HG03565 (cell line): Measurements from ENCODE around the gene C14orf39.

Source experiments
- ATAC-seq: cut with Tn5 transposase; IDR thresholded peaks from one replicate; pipeline ENCODE4 v1.9.1; 2021; ENCODE audit warnings: mild to moderate bottlenecking, moderate library complexity; ENCODE audit not compliant: unreplicated experiment

C14orf39 gene

GRCh38 chr14:60485598-60486251, at the start of gene C14orf39:
TSS of gene C14orf39 (minus strand) at chr14:60486063. CDS start at chr14:60485078, 985 bp downstream.
- ATAC-seq: no peak

GRCh38 chr14:60532442-60532841, 46.6 kb upstream of the C14orf39 start:
- ATAC-seq: no peak

GRCh38 chr14:60515511-60516289, 29.8 kb upstream of the C14orf39 start:
- ATAC-seq: no peak

GRCh38 chr14:60514741-60515491, 29.1 kb upstream of the C14orf39 start:
- no peak for ATAC-seq

DNA sequence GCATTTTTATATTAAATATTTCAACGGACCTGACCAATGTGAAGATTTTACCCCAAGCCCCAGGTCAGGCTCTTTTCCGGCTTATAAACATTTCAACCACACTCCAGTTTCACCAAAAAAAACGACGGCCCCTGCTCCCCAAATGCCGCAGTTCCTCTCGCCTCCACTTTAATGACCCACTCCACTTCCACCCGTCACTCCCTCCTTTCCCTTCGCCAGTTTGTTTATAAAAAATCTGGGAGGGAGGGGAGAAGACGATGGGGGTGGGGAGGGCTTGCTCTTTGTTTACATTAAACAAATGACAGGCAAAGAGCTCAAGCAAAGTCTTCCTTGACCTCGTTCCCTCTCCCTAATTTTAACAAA, 28.5 kb upstream of the C14orf39 start:
- ATAC-seq: no peak

GRCh38 chr14:60512973-60513571, 27.2 kb upstream of the C14orf39 start:
- no peak for ATAC-seq

DNA sequence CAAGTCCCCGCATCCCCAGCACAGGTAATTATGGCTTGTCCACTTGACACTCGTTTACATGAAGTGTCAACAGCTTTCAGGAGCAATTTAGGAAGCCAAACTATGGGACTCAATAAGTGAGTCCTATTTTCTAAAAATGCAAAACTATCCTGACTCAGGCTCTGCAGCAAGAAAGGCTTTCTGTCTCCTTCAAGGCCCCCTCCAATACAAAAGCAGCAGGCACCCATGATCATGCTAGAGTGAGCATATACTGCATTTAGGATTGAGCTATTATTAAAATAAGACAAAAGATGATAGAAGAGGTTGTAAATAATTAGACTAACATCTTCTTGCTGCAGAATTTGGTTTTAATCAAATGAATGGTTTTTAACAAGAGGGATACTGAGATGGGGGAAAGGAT, 26.3 kb upstream of the C14orf39 start:
- ATAC-seq: no peak

DNA sequence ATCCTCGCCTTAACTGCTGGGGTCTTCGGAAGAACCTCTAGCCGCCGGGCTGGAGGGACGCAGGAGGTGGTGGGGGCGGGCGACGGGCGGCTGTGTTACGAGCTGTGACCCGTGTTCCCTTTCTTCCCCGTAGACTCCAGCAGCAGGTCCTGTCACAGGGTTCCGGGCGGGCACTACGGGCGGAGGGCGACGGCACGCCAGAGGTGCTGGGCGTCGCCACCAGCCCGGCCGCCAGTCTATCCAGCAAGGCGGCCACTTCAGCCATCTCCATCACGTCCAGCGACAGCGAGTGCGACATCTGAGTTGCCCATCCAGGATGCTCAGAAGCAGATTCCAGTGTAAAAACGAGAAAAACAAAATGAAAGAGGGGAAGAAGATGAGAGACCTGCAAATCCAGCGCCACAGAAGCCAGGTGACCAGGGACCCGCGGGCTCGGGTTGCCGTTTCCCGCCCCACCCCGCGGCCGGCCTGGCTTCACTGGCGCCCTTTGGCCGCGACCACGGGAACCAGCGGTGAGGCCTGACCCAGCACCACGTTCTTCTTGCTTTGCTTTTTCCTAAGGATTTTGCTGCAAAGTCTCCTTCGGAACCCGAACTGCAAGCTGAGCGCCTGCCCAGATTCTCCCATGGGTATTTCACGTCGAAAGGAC, 25.2 kb upstream of the C14orf39 start:
- ATAC-seq: no peak

DNA sequence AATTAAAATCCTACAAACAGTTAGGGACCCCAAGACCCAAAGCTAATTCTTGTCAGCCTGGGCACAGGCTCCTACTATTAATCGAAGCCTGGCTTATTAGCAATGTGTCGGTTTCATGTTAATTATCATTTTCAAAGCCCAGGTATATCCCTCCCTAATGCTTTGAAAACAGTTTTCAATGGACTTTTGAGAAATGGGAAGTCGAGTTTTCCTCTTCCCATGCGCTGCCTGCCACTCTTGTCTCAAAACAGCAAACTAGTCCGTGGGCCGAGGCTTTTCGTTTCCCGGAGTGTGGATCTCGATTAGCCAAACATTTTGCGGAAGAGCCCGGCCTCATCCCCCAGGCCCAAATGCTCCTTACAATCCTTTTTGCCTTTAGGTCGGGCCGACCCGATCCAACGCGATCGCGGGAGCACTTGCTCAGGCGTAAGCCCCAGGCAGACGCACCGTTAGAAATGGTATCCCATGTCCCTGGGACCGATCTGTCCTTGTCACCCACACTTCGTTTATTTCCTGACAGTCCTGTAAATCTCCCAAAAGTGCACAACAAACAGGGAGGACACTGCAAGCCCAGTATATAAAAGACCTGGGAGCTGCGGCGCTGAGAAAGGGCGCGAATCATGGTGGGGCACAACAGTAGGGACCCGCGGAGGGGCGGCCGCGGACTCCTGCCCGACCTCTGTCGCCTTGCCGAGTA, 24.5 kb upstream of the C14orf39 start:
- no peak for ATAC-seq

DNA sequence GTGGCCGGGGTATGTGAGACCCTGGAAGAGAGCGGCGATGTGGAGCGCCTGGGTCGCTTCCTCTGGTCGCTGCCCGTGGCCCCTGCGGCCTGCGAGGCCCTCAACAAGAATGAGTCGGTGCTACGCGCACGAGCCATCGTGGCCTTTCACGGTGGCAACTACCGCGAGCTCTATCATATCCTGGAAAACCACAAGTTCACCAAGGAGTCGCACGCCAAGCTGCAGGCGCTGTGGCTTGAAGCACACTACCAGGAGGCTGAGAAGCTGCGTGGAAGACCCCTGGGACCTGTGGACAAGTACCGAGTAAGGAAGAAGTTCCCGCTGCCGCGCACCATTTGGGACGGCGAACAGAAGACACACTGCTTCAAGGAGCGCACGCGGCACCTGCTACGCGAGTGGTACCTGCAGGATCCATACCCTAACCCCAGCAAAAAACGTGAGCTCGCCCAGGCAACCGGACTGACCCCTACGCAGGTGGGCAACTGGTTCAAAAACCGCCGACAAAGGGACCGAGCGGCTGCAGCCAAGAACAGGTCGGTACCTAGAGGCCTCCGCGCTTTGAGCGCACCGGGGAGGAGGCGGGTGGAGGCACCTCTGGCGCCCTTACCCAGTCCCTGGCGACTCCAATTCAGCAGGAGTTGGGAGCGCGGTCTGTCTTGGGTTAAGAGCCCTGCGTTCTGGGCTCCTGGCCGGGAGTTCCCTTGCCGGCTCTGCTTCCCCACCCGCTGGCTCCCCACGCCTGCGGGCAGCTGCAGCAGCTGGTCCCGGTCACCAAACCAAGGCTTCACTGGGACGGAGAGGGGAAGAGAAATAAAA, 23.8 kb upstream of the C14orf39 start:
- ATAC-seq: no peak

GRCh38 chr14:60508707-60509437, 23.0 kb upstream of the C14orf39 start, which contains the start of gene SIX6:
TSS of gene SIX6 (plus strand) at chr14:60509146. CDS start at chr14:60509399, 253 bp downstream.
- no peak for ATAC-seq

- no peak for ATAC-seq
Observed at GRCh38 chr14:60508363-60508706, 22.5 kb upstream of the C14orf39 start.

- no peak for ATAC-seq
Observed at GRCh38 chr14:60506985-60507829, 21.3 kb upstream of the C14orf39 start.

DNA sequence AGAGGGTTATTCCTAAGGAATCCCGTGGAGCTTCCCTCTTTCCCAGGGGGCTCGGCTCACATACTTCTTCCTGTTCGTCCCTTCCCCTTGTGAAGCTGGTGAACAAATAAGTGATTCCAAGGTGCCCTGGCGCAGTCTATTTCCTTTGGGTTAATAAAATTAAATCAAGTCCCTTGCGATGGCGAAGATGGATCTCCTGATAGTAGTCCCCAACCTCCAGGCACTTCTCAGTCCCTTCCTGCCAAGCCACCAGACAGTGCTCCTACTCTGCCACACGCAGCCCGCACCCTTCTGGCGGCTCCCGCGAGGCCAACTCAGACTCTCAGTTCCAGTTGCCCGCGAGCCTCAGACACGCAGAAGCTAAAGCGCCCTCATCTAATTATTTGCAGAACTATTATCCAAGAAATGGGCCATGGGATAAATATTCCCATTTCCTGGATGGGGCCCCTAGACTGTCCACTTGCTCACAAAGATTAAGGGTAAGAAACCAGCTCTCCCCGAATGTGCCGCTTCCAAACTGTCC, 20.7 kb upstream of the C14orf39 start:
- ATAC-seq: no peak

DNA sequence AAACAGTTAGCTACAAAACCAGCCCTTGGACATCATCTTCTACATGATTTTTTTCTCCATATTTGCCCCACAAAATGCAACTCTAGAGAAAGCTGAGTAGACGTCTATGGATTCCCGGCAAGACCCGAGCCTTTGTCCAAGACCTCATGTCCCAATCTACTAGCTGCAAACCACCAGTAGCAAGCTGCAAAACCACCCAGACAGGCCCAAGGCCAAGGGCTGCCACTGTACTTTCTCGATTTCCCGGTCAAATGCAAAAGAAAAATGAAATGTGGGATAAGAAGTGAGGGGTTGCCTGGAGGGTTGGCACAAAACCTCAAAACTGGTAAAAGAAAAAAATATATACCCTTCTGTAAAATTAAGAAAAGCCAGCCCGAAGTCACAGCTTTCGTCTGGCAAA, 20.1 kb upstream of the C14orf39 start:
- no peak for ATAC-seq

- no peak for ATAC-seq
Observed at GRCh38 chr14:60505448-60505847, 19.6 kb upstream of the C14orf39 start.

DNA sequence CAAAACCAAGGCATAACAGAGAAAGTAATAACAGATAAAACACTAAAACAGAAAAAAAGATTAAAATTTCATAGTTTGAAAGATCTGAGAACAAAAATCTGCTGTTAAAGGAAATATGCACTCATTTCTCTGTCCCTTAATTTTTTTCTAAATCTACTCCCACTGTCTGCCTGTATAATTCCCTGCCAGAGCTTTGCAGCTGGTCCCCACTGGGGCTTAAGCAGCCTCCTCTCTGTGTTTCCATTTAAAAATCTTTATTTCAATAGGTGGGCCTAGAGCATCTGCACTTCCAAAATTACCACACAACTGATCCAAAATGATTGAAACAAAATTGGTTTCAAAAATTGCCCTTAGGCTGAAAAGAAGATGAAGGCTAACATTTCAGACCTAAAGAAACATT, 16.7 kb upstream of the C14orf39 start:
- no peak for ATAC-seq

DNA sequence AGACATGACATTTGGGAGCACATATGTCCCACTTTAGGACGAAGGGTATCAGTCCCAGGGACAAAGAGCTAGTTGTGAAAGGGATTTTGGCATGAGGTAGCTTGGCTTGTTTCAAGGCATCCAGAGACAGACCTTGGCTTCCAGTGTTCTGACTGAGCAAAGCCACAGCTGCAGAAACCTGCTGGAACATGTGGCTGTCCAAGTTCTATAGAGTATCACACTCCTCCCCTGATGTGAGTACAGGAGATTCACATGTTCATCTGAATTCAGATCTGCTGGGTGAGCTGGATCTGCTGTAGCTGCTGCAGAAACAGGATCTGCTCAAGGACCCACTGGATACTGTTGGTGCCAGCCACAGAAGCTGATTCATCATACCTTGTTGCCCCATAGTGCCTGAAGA, 10.1 kb upstream of the C14orf39 start:
- ATAC-seq: no peak
